ENCODE data around the gene SCAF8. TPM values are rescaled to one million over a fixed set of nuclear protein-coding genes. Genes with fewer than 3 reads are reported as not detected.

SCAF8 gene
- total and polyA plus RNA-seq, 2 donors (not counting 1 experiment from before 2014, with no cell fraction given), result 25.7 to 75.2 TPM

DNA sequence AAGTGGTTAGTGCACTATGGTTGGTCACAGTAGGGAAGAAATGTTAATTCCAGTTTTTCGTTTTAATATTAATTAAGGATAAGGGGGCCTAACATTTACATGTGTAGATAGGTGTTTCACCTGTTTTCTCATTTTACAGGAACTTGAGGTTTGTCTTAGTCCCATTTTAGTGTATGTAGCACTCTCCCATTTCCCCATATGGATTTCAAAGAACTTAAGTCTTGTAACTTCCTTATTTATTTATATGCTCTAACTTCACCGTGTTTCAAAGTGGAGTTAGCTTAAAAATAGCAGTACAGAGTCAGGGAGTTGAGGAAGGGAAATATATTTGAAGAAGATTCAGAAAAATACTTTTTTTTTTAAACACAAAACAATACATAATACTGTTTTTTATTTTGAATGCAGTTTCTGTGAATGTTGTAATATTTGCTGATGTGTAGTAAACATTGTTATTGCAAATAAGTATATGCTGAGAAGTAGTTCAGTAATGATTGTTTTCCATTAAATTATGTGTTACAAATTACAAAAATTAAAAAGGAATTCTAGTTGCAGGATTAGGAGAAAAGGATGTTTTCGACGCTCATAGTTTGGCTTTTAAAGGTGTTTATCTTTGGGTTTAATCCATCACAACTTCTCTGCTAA lies 3.5 kb downstream of the SCAF8 start:
- peaks cover 89% of the 10 kb centered on the region for H3K79me2 ChIP-seq (ENCODE audit: control insufficient read depth, insufficient read depth, low read length)
- H4K20me1 ChIP-seq (ENCODE audit: control insufficient read depth, insufficient read depth, low read length, poor library complexity, severe bottlenecking), result peaks cover 72% of the 10 kb centered on the region
- WGBS (ENCODE audit: insufficient coverage), result no CpG with 5 or more reads among the region's 4 CpGs
- Mint-ChIP-seq H3K4me3 (peak overlapping the region; percentile 9), H3K9me3 (ENCODE audit: insufficient read depth) (no peaks in the 10 kb centered on the region), H3K27ac (no peak overlapping the region), H3K27me3 (no peaks in the 10 kb centered on the region), H3K4me1 (peaks cover 68% of the 10 kb centered on the region)
- peak overlapping the region in 1 of 2 donors; percentile 41 for H3K27ac ChIP-seq (ENCODE audit: low read length in 2 of 2)
- peak overlapping the region; percentile 31 for H3K4me2 ChIP-seq (replicated peaks; ENCODE audit: low read depth, low read length, poor library complexity, severe bottlenecking)
- no peak overlapping the region for H3K9ac ChIP-seq (ENCODE audit: low read length)
- TF ChIP-seq, protein P1, sequence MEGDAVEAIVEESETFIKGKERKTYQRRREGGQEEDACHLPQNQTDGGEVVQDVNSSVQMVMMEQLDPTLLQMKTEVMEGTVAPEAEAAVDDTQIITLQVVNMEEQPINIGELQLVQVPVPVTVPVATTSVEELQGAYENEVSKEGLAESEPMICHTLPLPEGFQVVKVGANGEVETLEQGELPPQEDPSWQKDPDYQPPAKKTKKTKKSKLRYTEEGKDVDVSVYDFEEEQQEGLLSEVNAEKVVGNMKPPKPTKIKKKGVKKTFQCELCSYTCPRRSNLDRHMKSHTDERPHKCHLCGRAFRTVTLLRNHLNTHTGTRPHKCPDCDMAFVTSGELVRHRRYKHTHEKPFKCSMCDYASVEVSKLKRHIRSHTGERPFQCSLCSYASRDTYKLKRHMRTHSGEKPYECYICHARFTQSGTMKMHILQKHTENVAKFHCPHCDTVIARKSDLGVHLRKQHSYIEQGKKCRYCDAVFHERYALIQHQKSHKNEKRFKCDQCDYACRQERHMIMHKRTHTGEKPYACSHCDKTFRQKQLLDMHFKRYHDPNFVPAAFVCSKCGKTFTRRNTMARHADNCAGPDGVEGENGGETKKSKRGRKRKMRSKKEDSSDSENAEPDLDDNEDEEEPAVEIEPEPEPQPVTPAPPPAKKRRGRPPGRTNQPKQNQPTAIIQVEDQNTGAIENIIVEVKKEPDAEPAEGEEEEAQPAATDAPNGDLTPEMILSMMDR (IDR thresholded peaks at IDR 0.05), result no peak
- TF ChIP-seq EZH2 (IDR thresholded peaks at IDR 0.05; ENCODE audit: borderline replicate concordance, insufficient read depth, low read depth, low read length, poor library complexity, severe bottlenecking), result no peak
- H3K9me3 ChIP-seq (ENCODE audit: control extremely low read depth in 1 of 3, control insufficient read depth in 2 of 3, insufficient read depth in 1 of 3, low read length in 2 of 3), result no peaks in the 10 kb centered on the region
- no peak overlapping the region for H3K4me3 ChIP-seq (ENCODE audit: control extremely low read depth in 1 of 5, extremely low read depth in 1 of 5, insufficient read depth in 1 of 5, low read depth in 2 of 5, low read length in 4 of 5)
- no peak overlapping the region for H2AFZ ChIP-seq (ENCODE audit: insufficient read depth, low read depth, low read length, poor library complexity, severe bottlenecking)
- no peak for ATAC-seq (ENCODE audit: low read depth)
- POLR2A ChIA-PET, result interaction anchor here (0.6 kb wide), 1 partner anchor 16 kb away, joined by 4 read pairs; no protein-coding TSS in a partner anchor
- no peaks in the 10 kb centered on the region for H3K27me3 ChIP-seq (replicated peaks in 1 of 4; ENCODE audit: control extremely low read depth in 1 of 4, control insufficient read depth in 3 of 4, insufficient read depth in 4 of 4, low read length in 3 of 4)
- H3K4me1 ChIP-seq (ENCODE audit: control insufficient read depth in 2 of 2, insufficient read depth in 2 of 2, low read length in 2 of 2), result peaks cover 38 to 51% of the 10 kb centered on the region in 2 donors
- H3K36me3 ChIP-seq (replicated peaks in 1 of 2; ENCODE audit: control extremely low read depth in 1 of 2, control insufficient read depth in 1 of 2, extremely low read depth in 1 of 2, insufficient read depth in 2 of 2, low read length in 1 of 2), result peaks cover 1% of the 10 kb centered on the region in 2 experiments
- CTCF ChIA-PET, result interaction anchor here (1.6 kb wide), 1 partner anchor 19 kb away, joined by 3 read pairs; no protein-coding TSS in a partner anchor
- intact Hi-C loops (cut with micrococcal nuclease), result loop anchor here (5.0 kb wide), 1 partner anchor 46 kb away; no protein-coding TSS in a partner anchor
- DNase-seq, result no peak

DNA sequence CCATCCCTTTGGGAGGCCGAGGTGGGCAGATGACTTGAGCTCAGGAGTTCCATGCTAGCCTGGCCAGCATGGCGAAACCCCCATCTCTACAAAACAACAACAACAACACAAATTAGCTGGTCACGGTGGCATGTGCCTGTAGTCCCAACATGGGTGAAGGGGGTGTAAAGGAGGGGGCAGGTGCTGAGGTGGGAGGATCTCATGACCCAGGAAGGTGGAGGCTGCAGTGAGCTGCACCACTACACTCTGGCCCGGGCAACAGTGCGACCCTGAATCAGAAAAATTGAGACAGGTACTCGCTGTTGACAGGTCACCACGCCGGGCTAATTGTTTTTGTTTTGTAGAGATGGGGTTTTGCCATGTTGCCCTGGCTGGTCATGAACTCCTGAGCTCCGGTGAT lies 4.2 kb downstream of the SCAF8 start:
- intact Hi-C loops (cut with micrococcal nuclease), result loop anchor here (5.0 kb wide), 1 partner anchor 45 kb away; no protein-coding TSS in a partner anchor
- Histone ChIP-seq H3K9ac (ENCODE audit: low read length) (no peak overlapping the region), H4K20me1 (ENCODE audit: control insufficient read depth, insufficient read depth, low read length, poor library complexity, severe bottlenecking) (peaks cover 76% of the 10 kb centered on the region), H2AFZ (ENCODE audit: insufficient read depth, low read depth, low read length, poor library complexity, severe bottlenecking) (no peak overlapping the region), H3K79me2 (ENCODE audit: control insufficient read depth, insufficient read depth, low read length) (peaks cover 95% of the 10 kb centered on the region), H3K9me3 (ENCODE audit: control extremely low read depth in 1 of 3, control insufficient read depth in 2 of 3, insufficient read depth in 1 of 3, low read length in 2 of 3) (no peaks in the 10 kb centered on the region), H3K4me3 (ENCODE audit: control extremely low read depth in 1 of 5, extremely low read depth in 1 of 5, insufficient read depth in 1 of 5, low read depth in 2 of 5, low read length in 4 of 5) (no peak overlapping the region), H3K4me1 (ENCODE audit: control insufficient read depth in 2 of 2, insufficient read depth in 2 of 2, low read length in 2 of 2) (peaks cover 36 to 51% of the 10 kb centered on the region in 2 donors), H3K36me3 (replicated peaks in 1 of 2; ENCODE audit: control extremely low read depth in 1 of 2, control insufficient read depth in 1 of 2, extremely low read depth in 1 of 2, insufficient read depth in 2 of 2, low read length in 1 of 2) (peaks cover 1 to 4% of the 10 kb centered on the region in 2 experiments), H3K4me2 (replicated peaks; ENCODE audit: low read depth, low read length, poor library complexity, severe bottlenecking) (no peak overlapping the region), H3K27me3 (replicated peaks in 1 of 4; ENCODE audit: control extremely low read depth in 1 of 4, control insufficient read depth in 3 of 4, insufficient read depth in 4 of 4, low read length in 3 of 4) (no peaks in the 10 kb centered on the region), H3K27ac (ENCODE audit: low read length in 2 of 2) (peak overlapping the region in 1 of 2 donors; percentile 38)
- Mint-ChIP-seq H3K4me1 (peaks cover 66% of the 10 kb centered on the region), H3K4me3 (no peak overlapping the region), H3K9me3 (ENCODE audit: insufficient read depth) (no peaks in the 10 kb centered on the region), H3K27me3 (no peaks in the 10 kb centered on the region), H3K27ac (no peak overlapping the region)
- TF ChIP-seq, protein P1 (IDR thresholded peaks at IDR 0.05), result no peak
- 96% methylated on average over 4 of the region's 9 CpGs for WGBS (ENCODE audit: insufficient coverage)
- CTCF ChIA-PET, result interaction anchor here (1.6 to 2.1 kb wide), 2 partner anchors 19 to 67 kb away, joined by 3 to 6 read pairs; no protein-coding TSS in a partner anchor
- POLR2A ChIA-PET, result no interaction called here
- ATAC-seq (ENCODE audit: low read depth), result no peak
- no peak for DNase-seq
